ENCODE data around the gene NR2E1. TPM values are rescaled to one million over a fixed set of nuclear protein-coding genes. Genes with fewer than 3 reads are reported as not detected.

Gene NR2E1
- total RNA-seq, 2 donors from 2014 or later = not detected

DNA sequence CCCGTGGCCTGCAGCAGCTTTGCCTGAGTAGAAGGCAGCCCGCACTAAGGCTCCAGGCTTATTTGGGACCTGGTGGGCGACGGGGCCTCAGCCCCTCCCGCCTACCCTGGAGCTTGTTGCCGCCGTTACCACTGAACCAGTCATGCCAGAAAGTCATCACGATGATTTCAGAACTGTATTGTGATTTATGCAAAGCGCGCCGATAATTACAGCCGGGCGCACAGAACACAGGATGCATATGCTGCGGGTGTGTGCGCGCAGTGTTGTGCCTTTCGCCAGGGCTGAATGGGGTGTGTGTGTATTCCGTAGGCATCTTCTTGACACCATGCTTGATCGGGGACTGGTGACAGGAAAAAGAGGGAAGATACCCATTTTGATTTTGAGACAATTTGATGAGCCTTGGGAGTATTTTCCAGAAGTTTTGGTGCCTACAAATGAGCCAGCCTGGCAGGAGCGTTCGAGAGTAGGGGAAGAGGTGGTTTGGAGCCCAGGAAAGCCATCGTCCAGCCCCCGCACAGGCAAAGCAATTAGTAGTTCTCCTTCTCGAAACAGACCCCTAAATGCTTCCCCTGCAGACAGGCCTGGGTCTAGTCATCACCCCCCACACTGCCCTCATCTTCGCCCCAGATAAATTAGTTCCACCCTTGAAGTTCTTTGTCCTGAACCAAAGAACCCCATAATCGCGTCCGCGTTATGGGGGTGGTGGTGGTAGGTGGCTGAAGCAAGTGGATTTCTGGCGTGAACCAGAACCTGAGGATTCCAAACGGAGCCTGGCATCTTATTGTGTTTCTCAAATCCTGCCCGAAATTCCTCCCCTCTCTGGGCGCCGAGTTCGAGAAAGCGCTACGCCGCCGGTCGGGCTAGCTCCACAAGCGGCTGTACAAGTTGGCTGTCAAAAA lies 1.9 kb upstream of the NR2E1 start:
- 7 to 9% methylated on average over 25 to 41 of the region's 41 CpGs for WGBS, 2 donors
- H3K27ac ChIP-seq = no peak overlapping the region
- intact Hi-C loops (cut with DNase I) = no loop called here
- DNase-seq (no peak), ATAC-seq (no peak)
- H3K9me3 ChIP-seq = no peaks in the 10 kb centered on the region
- TF ChIP-seq CTCF (IDR thresholded peaks at IDR 0.05) (no peak), POLR2A (IDR thresholded peaks at IDR 0.05) (no peak)
- no peak overlapping the region for H3K4me3 ChIP-seq
- H3K27me3 ChIP-seq = peaks cover 0 to 62% of the 10 kb centered on the region in 2 donors
- H3K36me3 ChIP-seq (replicated peaks in 1 of 2; ENCODE audit: insufficient read depth in 1 of 2, low read depth in 2 of 2) = no peaks in the 10 kb centered on the region
- H3K4me1 ChIP-seq = peaks cover 38% of the 10 kb centered on the region

- Histone ChIP-seq H3K27me3 (peaks cover 0 to 67% of the 10 kb centered on the region in 2 donors), H3K4me1 (peaks cover 43% of the 10 kb centered on the region), H3K4me3 (no peak overlapping the region), H3K9me3 (no peaks in the 10 kb centered on the region), H3K27ac (no peak overlapping the region), H3K36me3 (replicated peaks in 1 of 2; ENCODE audit: insufficient read depth in 1 of 2, low read depth in 2 of 2) (no peaks in the 10 kb centered on the region)
- ATAC-seq = no peak
- TF ChIP-seq CTCF (IDR thresholded peaks at IDR 0.05) = no peak
- TF ChIP-seq POLR2A (IDR thresholded peaks at IDR 0.05) = no peak
- intact Hi-C loops (cut with DNase I) = no loop called here
- no peak for DNase-seq
- whole genome bisulfite sequencing, 2 donors = 0 to 2% methylated on average over 17 of the region's 17 CpGs
Observed at GRCh38 chr6:108164543-108164814, 1.3 kb upstream of the NR2E1 start.

GRCh38 chr6:108164815-108165706 lies 761 bp upstream of the NR2E1 start:
- WGBS, 2 donors = 3 to 7% methylated on average over 31 to 67 of the region's 69 CpGs
- Histone ChIP-seq H3K4me3 (no peak overlapping the region), H3K27me3 (peaks cover 0 to 73% of the 10 kb centered on the region in 2 donors), H3K36me3 (replicated peaks in 1 of 2; ENCODE audit: insufficient read depth in 1 of 2, low read depth in 2 of 2) (no peaks in the 10 kb centered on the region), H3K9me3 (no peaks in the 10 kb centered on the region), H3K27ac (no peak overlapping the region), H3K4me1 (peaks cover 43% of the 10 kb centered on the region)
- ATAC-seq = no peak
- TF ChIP-seq POLR2A (IDR thresholded peaks at IDR 0.05) (no peak), CTCF (IDR thresholded peaks at IDR 0.05) (no peak)
- intact Hi-C loops (cut with DNase I) = no loop called here
- DNase-seq = no peak

DNA sequence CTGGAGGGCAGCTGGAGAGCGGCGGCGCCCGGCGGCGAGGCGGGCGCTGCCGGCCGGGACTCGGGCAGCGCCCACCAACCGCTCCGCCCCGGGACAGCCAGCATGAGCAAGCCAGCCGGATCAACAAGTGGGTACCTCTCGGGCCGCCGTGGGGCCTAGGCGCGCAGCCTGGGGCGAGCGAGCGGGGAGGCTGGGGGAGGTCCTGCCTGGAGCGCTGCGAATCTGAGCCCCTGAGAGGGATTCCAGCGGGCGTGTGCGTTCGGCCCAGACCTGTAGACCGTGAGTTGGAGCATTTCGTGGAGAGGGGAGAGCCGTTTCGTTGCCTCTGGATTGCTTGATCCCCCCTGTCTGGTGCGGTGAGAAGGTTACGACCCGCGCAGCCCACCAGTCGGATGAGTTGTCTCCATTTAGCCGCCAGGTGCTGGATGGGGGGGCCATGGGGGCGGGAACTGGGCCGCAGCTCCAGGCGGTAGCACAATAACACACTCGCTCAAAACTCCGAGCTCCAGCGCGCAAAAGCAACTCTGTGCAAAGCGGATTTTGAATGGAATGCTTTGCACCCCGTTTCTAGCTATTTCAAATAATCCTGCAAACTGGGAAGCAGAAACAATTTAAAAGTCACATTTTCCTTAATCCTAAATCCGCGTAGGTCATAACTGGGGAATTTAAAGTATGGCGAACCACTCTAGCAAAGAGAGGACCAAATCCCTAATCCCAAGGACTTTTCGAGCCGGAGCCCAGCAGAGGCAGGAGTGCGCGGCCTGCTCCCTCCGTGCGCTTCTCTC lies 1.0 kb downstream of the NR2E1 start:
- no peak for ATAC-seq
- H3K4me3 ChIP-seq = no peak overlapping the region
- peaks cover 43% of the 10 kb centered on the region for H3K4me1 ChIP-seq

More for the DNA sequence above, 1.0 kb downstream of the NR2E1 start:
- no peaks in the 10 kb centered on the region for H3K36me3 ChIP-seq (replicated peaks in 1 of 2; ENCODE audit: insufficient read depth in 1 of 2, low read depth in 2 of 2)
- DNase-seq = no peak
- no peaks in the 10 kb centered on the region for H3K9me3 ChIP-seq
- 25 to 32% methylated on average over 15 to 38 of the region's 58 CpGs for whole genome bisulfite sequencing, 2 donors
- TF ChIP-seq POLR2A (IDR thresholded peaks at IDR 0.05) = no peak
- no peak for TF ChIP-seq CTCF (IDR thresholded peaks at IDR 0.05)
- intact Hi-C loops (cut with DNase I) = no loop called here
- H3K27me3 ChIP-seq = peaks cover 0 to 78% of the 10 kb centered on the region in 2 donors
- no peak overlapping the region for H3K27ac ChIP-seq
